Endothelial cell of umbilical vein (primary cell): ENCODE results near the gene SNUPN.

Experiments used
- CTCF ChIP-seq, 2 donors: IDR thresholded peaks; 1 replicate in 1 of 2; 2 replicates in 1 of 2; pipeline ENCODE4 v1.5.1; 2011; ENCODE audit warnings: low read length in 2 of 2, mild to moderate bottlenecking in 2 of 2, moderate library complexity in 2 of 2, control low read depth in 1 of 2, inconsistent platforms in 1 of 2, low read depth in 1 of 2; ENCODE audit not compliant: insufficient read depth in 1 of 2; ENCODE audit errors: extremely low read depth in 1 of 2
- EZH2 ChIP-seq: IDR thresholded peaks from 2 replicates; pipeline ENCODE4 v1.6.1; 2012; ENCODE audit warnings: borderline replicate concordance, low read depth, mild to moderate bottlenecking, moderate library complexity, low read length, inconsistent platforms; ENCODE audit not compliant: severe bottlenecking
- JUN ChIP-seq: IDR thresholded peaks from 2 replicates; pipeline ENCODE4 v1.6.1; 2011; ENCODE audit warnings: borderline replicate concordance, low read depth; ENCODE audit not compliant: insufficient read length, insufficient read depth
- MAX ChIP-seq: IDR thresholded peaks from 2 replicates; pipeline ENCODE4 v1.6.1; 2011; ENCODE audit not compliant: insufficient read depth, insufficient read length
- MYC ChIP-seq: IDR thresholded peaks from one replicate; pipeline ENCODE4 v1.6.1; 2011; ENCODE audit warnings: mild to moderate bottlenecking, low read depth, low read length
- POLR2A ChIP-seq: IDR thresholded peaks from 2 replicates; pipeline ENCODE4 v1.6.1; 2012; ENCODE audit warnings: low read depth, mild to moderate bottlenecking, control low read depth, low read length
- POLR2AphosphoS5 ChIP-seq: IDR thresholded peaks from 2 replicates; pipeline ENCODE4 v1.6.1; 2012; ENCODE audit warnings: low read depth, mild to moderate bottlenecking, control low read depth, low read length, moderate library complexity; ENCODE audit not compliant: insufficient read depth

- no peak for TF ChIP-seq CTCF (IDR thresholded peaks at IDR 0.05; ENCODE audit: extremely low read depth in 1 of 2, insufficient read depth in 1 of 2, low read depth in 1 of 2, low read length in 2 of 2)
- no peak for TF ChIP-seq POLR2AphosphoS5
- no peak for TF ChIP-seq POLR2A
- TF ChIP-seq EZH2 = no peak
- no peak for TF ChIP-seq MYC
- TF ChIP-seq MAX = no peak
- no peak for TF ChIP-seq JUN
Measured at GRCh38 chr15:75648156-75649000, 22.9 kb upstream of the SNUPN start.
